GM23338 (cell line): ENCODE results near the gene AREL1.

Experiments
- CTCF ChIP-seq, 2 experiments: fragments of 200-600 bp in 1 of 2; sonication (generic) in 1 of 2; conservative IDR thresholded peaks; 2 replicates each; pipeline versions ENCODE4 v1.5.1 to v1.6.1; 2016 to 2017; ENCODE audit warnings: antibody characterized with exemption in 2 of 2, low read depth in 2 of 2, mild to moderate bottlenecking in 2 of 2, moderate library complexity in 1 of 2
- EZH2 ChIP-seq: fragments of 200-600 bp; sonication (generic); IDR thresholded peaks from one replicate; pipeline ENCODE4 v1.8.0; 2017; ENCODE audit warnings: antibody characterized with exemption, mild to moderate bottlenecking, low read depth; ENCODE audit not compliant: unreplicated experiment
- EZH2phosphoT487 ChIP-seq: fragments of 200-600 bp; sonication (generic); IDR thresholded peaks from one replicate; pipeline ENCODE4 v1.8.1; 2018; ENCODE audit warnings: antibody characterized with exemption; ENCODE audit not compliant: unreplicated experiment
- NANOG ChIP-seq: IDR thresholded peaks from 2 replicates; pipeline ENCODE4 v1.6.1; 2016; ENCODE audit warnings: antibody characterized with exemption, borderline replicate concordance
- POLR2AphosphoS5 ChIP-seq: IDR thresholded peaks from 2 replicates; pipeline ENCODE4 v1.6.1; 2016; ENCODE audit warnings: antibody characterized with exemption, low read depth
- STAT1 ChIP-seq: IDR thresholded peaks from one replicate; pipeline ENCODE4 v1.6.1; 2016; ENCODE audit warnings: antibody characterized with exemption; ENCODE audit not compliant: unreplicated experiment

GRCh38 chr14:74703043-74703442 lies 9.8 kb downstream of the AREL1 start:
- TF ChIP-seq CTCF (conservative IDR thresholded peaks at IDR 0.05; ENCODE audit: low read depth in 2 of 2) (no peak), POLR2AphosphoS5 (no peak), NANOG (no peak), EZH2phosphoT487 (no peak), EZH2 (no peak), STAT1 (no peak)
